Ishikawa (cell line): ENCODE data around the gene OTUD5.

Source experiments
- CEBPB ChIP-seq: IDR thresholded peaks from 2 replicates; pipeline ENCODE4 v1.6.1; 2012
- CREB1 ChIP-seq: IDR thresholded peaks from 2 replicates; pipeline ENCODE4 v1.6.1; 2012; ENCODE audit warnings: low read depth
- EGR1 ChIP-seq: IDR thresholded peaks from 2 replicates; pipeline ENCODE4 v1.6.1; 2012
- EP300 ChIP-seq: IDR thresholded peaks from 2 replicates; pipeline ENCODE4 v1.6.1; 2012; ENCODE audit warnings: borderline replicate concordance
- FOXM1 ChIP-seq: IDR thresholded peaks from 2 replicates; pipeline ENCODE4 v1.6.1; 2012; ENCODE audit warnings: low read depth, borderline replicate concordance
- NFIC ChIP-seq: IDR thresholded peaks from 2 replicates; pipeline ENCODE4 v1.6.1; 2012
- RAD21 ChIP-seq: IDR thresholded peaks from 2 replicates; pipeline ENCODE4 v1.6.1; 2012; ENCODE audit warnings: low read depth
- TAF1 ChIP-seq: IDR thresholded peaks from 2 replicates; pipeline ENCODE4 v1.6.1; 2012; ENCODE audit warnings: low read depth, mild to moderate bottlenecking
- TCF12 ChIP-seq: IDR thresholded peaks from 2 replicates; pipeline ENCODE4 v1.6.1; 2012; ENCODE audit warnings: low read depth
- TEAD4 ChIP-seq: IDR thresholded peaks from 2 replicates; pipeline ENCODE4 v1.6.1; 2012
- YY1 ChIP-seq: IDR thresholded peaks from 2 replicates; pipeline ENCODE4 v1.6.1; 2012; ENCODE audit warnings: low read depth
- ZBTB7A ChIP-seq: IDR thresholded peaks from 2 replicates; pipeline ENCODE4 v1.6.1; 2012; ENCODE audit warnings: low read depth
- TF ChIP-seq, protein P1 (sequence below): IDR thresholded peaks from 2 replicates; pipeline ENCODE4 v1.6.1; 2012; ENCODE audit warnings: low read depth, mild to moderate bottlenecking
- TF ChIP-seq, protein P2 (sequence below): IDR thresholded peaks from 2 replicates; pipeline ENCODE4 v1.6.1; 2012
- TF ChIP-seq, protein P3 (sequence below): IDR thresholded peaks from 2 replicates; pipeline ENCODE4 v1.6.1; 2012

Gene OTUD5

DNA sequence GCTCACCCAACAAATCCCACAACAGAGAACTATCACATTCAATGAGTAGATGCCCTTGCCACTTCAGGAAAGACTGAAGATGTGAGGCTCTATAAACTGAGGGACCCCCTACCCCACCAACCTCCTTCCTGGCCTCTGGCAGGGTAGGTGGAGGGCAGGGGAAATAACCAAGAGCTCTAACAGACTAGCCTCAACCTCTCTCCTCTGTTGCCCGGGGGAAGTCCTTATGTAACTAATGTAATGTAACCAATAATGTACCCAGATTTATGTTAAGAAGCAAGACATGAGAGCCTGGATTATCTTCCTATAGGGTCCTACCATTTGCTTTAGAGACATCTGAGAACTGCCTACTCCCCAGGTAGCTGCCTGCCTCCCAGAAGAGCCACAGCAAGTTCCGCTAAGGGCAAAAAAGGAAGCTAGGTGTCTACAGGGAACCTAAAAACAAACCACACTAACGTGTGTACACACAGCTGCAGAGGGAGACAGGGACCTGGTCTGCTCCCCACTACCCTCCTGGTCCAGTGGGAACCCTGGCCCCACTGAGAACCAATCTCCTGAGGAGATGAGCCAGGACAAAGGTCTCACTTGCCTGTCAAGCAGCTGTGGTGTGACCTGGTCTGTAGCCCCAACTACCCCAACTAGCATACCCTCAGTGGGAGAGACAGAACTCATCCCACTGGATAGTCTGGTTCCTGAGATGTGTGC lies 17.7 kb downstream of the OTUD5 start:
- TF ChIP-seq TAF1 (no peak), RAD21 (no peak), FOXM1 (no peak), TCF12 (no peak), CREB1 (no peak), TEAD4 (no peak), CEBPB (no peak), EGR1 (no peak), YY1 (no peak), ZBTB7A (no peak), NFIC (no peak)
- TF ChIP-seq, protein P1, sequence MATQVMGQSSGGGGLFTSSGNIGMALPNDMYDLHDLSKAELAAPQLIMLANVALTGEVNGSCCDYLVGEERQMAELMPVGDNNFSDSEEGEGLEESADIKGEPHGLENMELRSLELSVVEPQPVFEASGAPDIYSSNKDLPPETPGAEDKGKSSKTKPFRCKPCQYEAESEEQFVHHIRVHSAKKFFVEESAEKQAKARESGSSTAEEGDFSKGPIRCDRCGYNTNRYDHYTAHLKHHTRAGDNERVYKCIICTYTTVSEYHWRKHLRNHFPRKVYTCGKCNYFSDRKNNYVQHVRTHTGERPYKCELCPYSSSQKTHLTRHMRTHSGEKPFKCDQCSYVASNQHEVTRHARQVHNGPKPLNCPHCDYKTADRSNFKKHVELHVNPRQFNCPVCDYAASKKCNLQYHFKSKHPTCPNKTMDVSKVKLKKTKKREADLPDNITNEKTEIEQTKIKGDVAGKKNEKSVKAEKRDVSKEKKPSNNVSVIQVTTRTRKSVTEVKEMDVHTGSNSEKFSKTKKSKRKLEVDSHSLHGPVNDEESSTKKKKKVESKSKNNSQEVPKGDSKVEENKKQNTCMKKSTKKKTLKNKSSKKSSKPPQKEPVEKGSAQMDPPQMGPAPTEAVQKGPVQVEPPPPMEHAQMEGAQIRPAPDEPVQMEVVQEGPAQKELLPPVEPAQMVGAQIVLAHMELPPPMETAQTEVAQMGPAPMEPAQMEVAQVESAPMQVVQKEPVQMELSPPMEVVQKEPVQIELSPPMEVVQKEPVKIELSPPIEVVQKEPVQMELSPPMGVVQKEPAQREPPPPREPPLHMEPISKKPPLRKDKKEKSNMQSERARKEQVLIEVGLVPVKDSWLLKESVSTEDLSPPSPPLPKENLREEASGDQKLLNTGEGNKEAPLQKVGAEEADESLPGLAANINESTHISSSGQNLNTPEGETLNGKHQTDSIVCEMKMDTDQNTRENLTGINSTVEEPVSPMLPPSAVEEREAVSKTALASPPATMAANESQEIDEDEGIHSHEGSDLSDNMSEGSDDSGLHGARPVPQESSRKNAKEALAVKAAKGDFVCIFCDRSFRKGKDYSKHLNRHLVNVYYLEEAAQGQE = no peak
- TF ChIP-seq, protein P2, sequence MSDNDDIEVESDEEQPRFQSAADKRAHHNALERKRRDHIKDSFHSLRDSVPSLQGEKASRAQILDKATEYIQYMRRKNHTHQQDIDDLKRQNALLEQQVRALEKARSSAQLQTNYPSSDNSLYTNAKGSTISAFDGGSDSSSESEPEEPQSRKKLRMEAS = no peak
- TF ChIP-seq, protein P3, sequence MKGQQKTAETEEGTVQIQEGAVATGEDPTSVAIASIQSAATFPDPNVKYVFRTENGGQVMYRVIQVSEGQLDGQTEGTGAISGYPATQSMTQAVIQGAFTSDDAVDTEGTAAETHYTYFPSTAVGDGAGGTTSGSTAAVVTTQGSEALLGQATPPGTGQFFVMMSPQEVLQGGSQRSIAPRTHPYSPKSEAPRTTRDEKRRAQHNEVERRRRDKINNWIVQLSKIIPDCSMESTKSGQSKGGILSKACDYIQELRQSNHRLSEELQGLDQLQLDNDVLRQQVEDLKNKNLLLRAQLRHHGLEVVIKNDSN = no peak

DNA sequence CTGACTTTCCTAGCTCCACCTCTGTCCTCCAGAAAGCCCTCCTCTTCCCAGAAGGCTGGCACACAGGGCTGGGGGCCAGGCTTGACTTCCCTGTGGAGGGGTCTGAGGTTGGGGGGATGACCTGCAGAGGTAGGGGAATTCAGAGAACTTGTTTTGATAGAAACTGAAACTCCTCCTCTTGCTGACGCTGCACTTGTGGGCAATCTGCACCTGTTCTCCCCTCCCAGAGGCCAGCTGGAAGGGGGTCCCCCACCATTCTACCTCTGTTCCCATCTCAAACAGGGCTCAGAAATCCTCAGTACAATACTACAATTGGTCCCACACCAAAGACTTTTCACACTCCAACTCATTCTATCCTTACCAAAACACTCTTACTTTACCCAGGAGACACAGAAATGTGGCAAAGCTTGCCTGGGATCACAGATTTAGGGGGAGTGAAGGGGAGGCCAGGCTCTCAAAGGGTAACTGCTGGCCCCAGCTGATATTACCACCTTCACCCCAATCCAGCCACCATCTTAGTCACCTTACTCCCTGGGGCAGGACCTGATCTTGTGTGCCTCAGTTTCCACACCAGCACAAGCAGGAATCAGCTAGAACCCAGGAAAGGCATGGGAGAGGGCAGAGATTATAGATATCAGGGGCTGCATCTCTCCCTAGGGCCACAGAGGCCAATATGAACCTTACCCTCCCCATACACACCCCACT lies 18.5 kb downstream of the OTUD5 start:
- TF ChIP-seq CREB1 = no peak
- TF ChIP-seq TAF1 = no peak
- TF ChIP-seq CEBPB = no peak
- no peak for TF ChIP-seq EGR1
- no peak for TF ChIP-seq FOXM1
- no peak for TF ChIP-seq NFIC
- TF ChIP-seq, protein P3 = no peak
- no peak for TF ChIP-seq ZBTB7A
- no peak for TF ChIP-seq EP300
- TF ChIP-seq, protein P2 = no peak
- TF ChIP-seq RAD21 = no peak
- TF ChIP-seq YY1 = no peak
- TF ChIP-seq TCF12 = no peak
- TF ChIP-seq TEAD4 = no peak
- TF ChIP-seq, protein P1 = no peak

DNA sequence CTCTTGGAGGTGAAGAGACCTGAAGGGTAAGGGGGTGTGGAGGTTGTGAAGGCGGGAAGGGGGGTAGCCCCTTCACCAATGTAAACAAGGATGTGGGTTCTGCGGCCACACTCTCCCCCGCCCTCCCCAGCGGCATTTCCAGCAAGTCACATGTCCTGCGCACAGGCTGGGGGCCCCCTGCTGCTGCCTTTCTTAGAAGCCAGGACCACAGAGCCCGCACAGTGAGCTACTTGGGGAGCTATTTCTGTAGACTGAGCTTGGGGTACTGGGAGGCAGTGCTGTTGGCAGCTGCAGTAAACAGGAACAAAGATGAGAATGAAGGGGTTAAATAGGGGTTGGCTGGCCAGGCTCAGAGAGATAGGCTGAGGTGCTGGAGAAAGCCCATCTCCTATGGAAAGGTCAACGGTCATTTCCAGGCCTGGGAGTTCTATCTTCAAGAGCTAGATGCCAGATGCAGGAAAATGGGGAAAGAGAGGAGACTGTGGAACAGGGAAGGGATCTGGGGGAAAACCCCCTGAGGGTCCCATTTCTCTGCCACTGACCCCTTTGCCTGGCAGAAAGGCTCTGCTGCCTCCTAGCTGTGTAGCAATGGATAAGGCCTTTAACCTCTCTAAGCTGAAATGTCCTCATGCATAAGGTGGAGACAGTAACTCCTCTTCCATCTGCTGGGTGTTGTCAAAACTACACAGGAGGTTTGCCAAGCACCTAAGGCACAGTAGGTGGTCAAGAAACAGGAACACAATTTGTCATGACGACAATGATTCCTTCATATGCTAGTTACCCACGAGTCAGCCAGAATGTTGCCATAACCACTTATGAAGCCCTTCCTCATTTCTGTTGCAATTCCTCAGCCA lies 20.1 kb downstream of the OTUD5 start:
- TF ChIP-seq, protein P2 = no peak
- TF ChIP-seq ZBTB7A = no peak
- TF ChIP-seq FOXM1 = no peak
- TF ChIP-seq TAF1 = no peak
- no peak for TF ChIP-seq EP300
- no peak for TF ChIP-seq CEBPB
- TF ChIP-seq YY1 = no peak
- no peak for TF ChIP-seq CREB1
- TF ChIP-seq EGR1 = no peak
- no peak for TF ChIP-seq RAD21
- no peak for TF ChIP-seq TEAD4
- no peak for TF ChIP-seq TCF12
- TF ChIP-seq NFIC = no peak
- TF ChIP-seq, protein P3 = no peak
- TF ChIP-seq, protein P1 = no peak
